Sigmoid colon (tissue), 4 donors: ENCODE measurements around the gene VMP1.

Experiments
- POLR2AphosphoS5 ChIP-seq, 4 donors: sonication (generic); formaldehyde crosslinking; IDR thresholded peaks; one replicate each; pipeline ENCODE4 v1.6.1; 2017; ENCODE audit warnings: antibody characterized with exemption in 4 of 4
- TF ChIP-seq, protein P1 (sequence below), 4 experiments: fragments of 450-650 bp in 3 of 4; fragments of 200-600 bp in 1 of 4; IDR thresholded peaks; one replicate each; pipeline ENCODE4 v1.5.1; 2016 to 2019; ENCODE audit warnings: antibody characterized with exemption in 4 of 4, mild to moderate bottlenecking in 3 of 4, moderate library complexity in 2 of 4

DNA sequence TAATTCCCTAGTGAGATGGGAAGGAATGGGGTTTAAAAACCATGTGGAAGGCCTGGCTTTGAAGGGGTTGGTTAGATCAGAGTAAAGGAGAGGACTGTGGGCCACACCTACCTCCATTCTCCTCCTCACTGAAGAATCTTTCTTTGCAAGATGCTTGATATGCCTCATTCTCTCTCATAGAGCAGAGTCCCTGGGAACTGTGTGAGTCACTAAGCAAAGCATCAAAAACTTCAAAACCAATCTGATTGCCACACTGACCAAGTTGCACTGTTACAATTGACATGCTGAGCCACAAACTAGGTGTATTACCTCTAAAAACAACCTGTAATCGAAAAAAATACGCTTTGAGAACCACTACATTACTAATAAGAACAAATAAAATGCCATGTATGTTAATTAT is 183.3 kb downstream of the VMP1 start:
- no peak for TF ChIP-seq POLR2AphosphoS5 (IDR thresholded peaks at IDR 0.05)
- TF ChIP-seq, protein P1, sequence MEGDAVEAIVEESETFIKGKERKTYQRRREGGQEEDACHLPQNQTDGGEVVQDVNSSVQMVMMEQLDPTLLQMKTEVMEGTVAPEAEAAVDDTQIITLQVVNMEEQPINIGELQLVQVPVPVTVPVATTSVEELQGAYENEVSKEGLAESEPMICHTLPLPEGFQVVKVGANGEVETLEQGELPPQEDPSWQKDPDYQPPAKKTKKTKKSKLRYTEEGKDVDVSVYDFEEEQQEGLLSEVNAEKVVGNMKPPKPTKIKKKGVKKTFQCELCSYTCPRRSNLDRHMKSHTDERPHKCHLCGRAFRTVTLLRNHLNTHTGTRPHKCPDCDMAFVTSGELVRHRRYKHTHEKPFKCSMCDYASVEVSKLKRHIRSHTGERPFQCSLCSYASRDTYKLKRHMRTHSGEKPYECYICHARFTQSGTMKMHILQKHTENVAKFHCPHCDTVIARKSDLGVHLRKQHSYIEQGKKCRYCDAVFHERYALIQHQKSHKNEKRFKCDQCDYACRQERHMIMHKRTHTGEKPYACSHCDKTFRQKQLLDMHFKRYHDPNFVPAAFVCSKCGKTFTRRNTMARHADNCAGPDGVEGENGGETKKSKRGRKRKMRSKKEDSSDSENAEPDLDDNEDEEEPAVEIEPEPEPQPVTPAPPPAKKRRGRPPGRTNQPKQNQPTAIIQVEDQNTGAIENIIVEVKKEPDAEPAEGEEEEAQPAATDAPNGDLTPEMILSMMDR (IDR thresholded peaks at IDR 0.05) = no peak
